ENCODE results near the gene LGR6. TPM values are rescaled to one million over a fixed set of nuclear protein-coding genes. Genes with fewer than 3 reads are reported as not detected.
"Not testable (repeated sequence)": the region's sequence is repeated elsewhere in the genome, so short reads cannot be mapped to it uniquely, and the experiment has no call there.

Gene LGR6
- total and polyA plus RNA-seq, 2 donors (not counting 1 experiment from before 2014, with no cell fraction given), result 0.28 TPM; not detected in 1

DNA sequence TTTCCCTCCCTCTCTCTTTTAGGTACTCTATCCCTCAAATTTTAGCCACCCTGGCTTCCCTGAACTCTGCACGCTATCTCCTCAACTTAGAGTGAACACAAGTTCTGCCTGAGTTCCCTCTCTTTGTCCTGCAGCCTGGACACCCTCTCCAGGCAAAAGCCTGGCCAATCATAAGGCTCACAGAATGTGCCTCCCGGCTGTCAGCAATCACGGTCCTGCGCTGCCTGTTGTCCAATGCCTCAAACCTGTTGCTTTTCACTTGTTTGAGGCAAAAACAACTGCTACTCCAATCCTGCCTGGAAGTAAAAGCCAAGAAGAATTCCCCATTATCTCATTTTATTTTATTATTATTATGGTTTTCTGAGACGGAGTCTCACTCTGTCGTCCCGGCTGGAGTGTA is 66.1 kb downstream of the LGR6 start:
- Histone ChIP-seq H4K20me1 (ENCODE audit: control insufficient read depth, insufficient read depth, low read length, poor library complexity, severe bottlenecking) (no peaks in the 10 kb centered on the region), H3K79me2 (ENCODE audit: control insufficient read depth, insufficient read depth, low read length) (no peaks in the 10 kb centered on the region), H2AFZ (ENCODE audit: insufficient read depth, low read depth, low read length, poor library complexity, severe bottlenecking) (no peak overlapping the region), H3K9me3 (ENCODE audit: control extremely low read depth in 1 of 3, control insufficient read depth in 2 of 3, insufficient read depth in 1 of 3, low read length in 2 of 3) (peaks cover 0 to 3% (median 0%) of the 10 kb centered on the region in 3 donors), H3K9ac (ENCODE audit: low read length) (no peak overlapping the region), H3K4me1 (ENCODE audit: control insufficient read depth in 2 of 2, insufficient read depth in 2 of 2, low read length in 2 of 2) (no peaks in the 10 kb centered on the region), H3K36me3 (replicated peaks in 1 of 2; ENCODE audit: control extremely low read depth in 1 of 2, control insufficient read depth in 1 of 2, extremely low read depth in 1 of 2, insufficient read depth in 2 of 2, low read length in 1 of 2) (no peaks in the 10 kb centered on the region), H3K4me3 (ENCODE audit: control extremely low read depth in 1 of 5, extremely low read depth in 1 of 5, insufficient read depth in 1 of 5, low read depth in 2 of 5, low read length in 4 of 5) (no peak overlapping the region), H3K4me2 (replicated peaks; ENCODE audit: low read depth, low read length, poor library complexity, severe bottlenecking) (no peak overlapping the region), H3K27ac (ENCODE audit: low read length in 2 of 2) (no peak overlapping the region), H3K27me3 (replicated peaks in 1 of 4; ENCODE audit: control extremely low read depth in 1 of 4, control insufficient read depth in 3 of 4, insufficient read depth in 4 of 4, low read length in 3 of 4) (peaks cover 0 to 13% (median 8%) of the 10 kb centered on the region in 4 experiments)
- CTCF ChIA-PET, result no interaction called here
- Mint-ChIP-seq H3K27me3 (peaks cover 22% of the 10 kb centered on the region), H3K4me1 (no peaks in the 10 kb centered on the region), H3K27ac (no peak overlapping the region), H3K9me3 (ENCODE audit: insufficient read depth) (no peaks in the 10 kb centered on the region), H3K4me3 (no peak overlapping the region)
- DNase-seq (no peak), ATAC-seq (ENCODE audit: low read depth) (no peak)
- intact Hi-C loops (cut with micrococcal nuclease), result no loop called here
- 92% methylated on average over 4 of the region's 7 CpGs for WGBS (ENCODE audit: insufficient coverage)
- no peak for TF ChIP-seq EZH2 (IDR thresholded peaks at IDR 0.05; ENCODE audit: borderline replicate concordance, insufficient read depth, low read depth, low read length, poor library complexity, severe bottlenecking)
- TF ChIP-seq, protein P1, sequence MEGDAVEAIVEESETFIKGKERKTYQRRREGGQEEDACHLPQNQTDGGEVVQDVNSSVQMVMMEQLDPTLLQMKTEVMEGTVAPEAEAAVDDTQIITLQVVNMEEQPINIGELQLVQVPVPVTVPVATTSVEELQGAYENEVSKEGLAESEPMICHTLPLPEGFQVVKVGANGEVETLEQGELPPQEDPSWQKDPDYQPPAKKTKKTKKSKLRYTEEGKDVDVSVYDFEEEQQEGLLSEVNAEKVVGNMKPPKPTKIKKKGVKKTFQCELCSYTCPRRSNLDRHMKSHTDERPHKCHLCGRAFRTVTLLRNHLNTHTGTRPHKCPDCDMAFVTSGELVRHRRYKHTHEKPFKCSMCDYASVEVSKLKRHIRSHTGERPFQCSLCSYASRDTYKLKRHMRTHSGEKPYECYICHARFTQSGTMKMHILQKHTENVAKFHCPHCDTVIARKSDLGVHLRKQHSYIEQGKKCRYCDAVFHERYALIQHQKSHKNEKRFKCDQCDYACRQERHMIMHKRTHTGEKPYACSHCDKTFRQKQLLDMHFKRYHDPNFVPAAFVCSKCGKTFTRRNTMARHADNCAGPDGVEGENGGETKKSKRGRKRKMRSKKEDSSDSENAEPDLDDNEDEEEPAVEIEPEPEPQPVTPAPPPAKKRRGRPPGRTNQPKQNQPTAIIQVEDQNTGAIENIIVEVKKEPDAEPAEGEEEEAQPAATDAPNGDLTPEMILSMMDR (IDR thresholded peaks at IDR 0.05), result no peak
- POLR2A ChIA-PET, result no interaction called here

DNA sequence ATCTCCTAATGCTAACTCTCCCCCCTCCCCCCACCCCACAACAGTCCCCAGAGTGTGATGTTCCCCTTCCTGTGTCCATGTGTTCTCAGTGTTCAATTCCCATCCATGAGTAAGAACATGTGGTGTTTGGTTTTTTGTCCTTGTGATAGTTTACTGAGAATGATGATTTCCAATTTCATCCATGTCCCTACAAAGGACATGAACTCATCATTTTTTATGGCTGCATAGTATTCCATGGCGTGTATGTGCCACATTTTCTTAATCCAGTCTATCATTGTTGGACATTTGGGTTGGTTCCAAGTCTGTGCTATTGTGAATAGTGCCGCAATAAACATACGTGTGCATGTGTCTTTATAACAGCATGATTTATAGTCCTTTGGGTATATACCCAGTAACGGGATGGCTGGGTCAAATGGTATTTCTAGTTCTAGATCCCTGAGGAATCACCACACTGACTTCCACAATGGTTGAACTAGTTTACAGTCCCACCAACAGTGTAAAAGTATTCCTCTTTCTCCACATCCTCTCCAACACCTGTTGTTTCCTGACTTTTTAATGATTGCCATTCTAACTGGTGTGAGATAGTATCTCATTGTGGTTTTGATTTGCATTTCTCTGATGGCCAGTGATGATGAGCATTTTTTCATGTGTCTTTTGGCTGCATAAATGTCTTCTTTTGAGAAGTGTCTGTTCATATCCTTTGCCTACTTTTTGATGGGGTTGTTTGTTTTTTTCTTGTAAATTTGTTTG is 67.8 kb downstream of the LGR6 start:
- peaks cover 30% of the 10 kb centered on the region for H3K27me3 Mint-ChIP-seq
- H3K4me2 ChIP-seq (replicated peaks; ENCODE audit: low read depth, low read length, poor library complexity, severe bottlenecking); H2AFZ ChIP-seq (ENCODE audit: insufficient read depth, low read depth, low read length, poor library complexity, severe bottlenecking); H3K27ac Mint-ChIP-seq; H3K4me3 ChIP-seq (ENCODE audit: control extremely low read depth in 1 of 5, extremely low read depth in 1 of 5, insufficient read depth in 1 of 5, low read depth in 2 of 5, low read length in 4 of 5); DNase-seq; CTCF ChIA-PET; H3K9ac ChIP-seq (ENCODE audit: low read length); ATAC-seq (ENCODE audit: low read depth); H3K36me3 ChIP-seq (replicated peaks in 1 of 2; ENCODE audit: control extremely low read depth in 1 of 2, control insufficient read depth in 1 of 2, extremely low read depth in 1 of 2, insufficient read depth in 2 of 2, low read length in 1 of 2); H3K4me3 Mint-ChIP-seq; H3K79me2 ChIP-seq (ENCODE audit: control insufficient read depth, insufficient read depth, low read length); intact Hi-C loops (cut with micrococcal nuclease); H3K9me3 Mint-ChIP-seq (ENCODE audit: insufficient read depth); H3K27ac ChIP-seq (ENCODE audit: low read length in 2 of 2); H3K4me1 Mint-ChIP-seq; POLR2A ChIA-PET; H3K4me1 ChIP-seq (ENCODE audit: control insufficient read depth in 2 of 2, insufficient read depth in 2 of 2, low read length in 2 of 2); H3K9me3 ChIP-seq (ENCODE audit: control extremely low read depth in 1 of 3, control insufficient read depth in 2 of 3, insufficient read depth in 1 of 3, low read length in 2 of 3); H4K20me1 ChIP-seq (ENCODE audit: control insufficient read depth, insufficient read depth, low read length, poor library complexity, severe bottlenecking): not testable (repeated sequence)
- peaks cover 0 to 18% (median 11%) of the 10 kb centered on the region in 4 experiments for H3K27me3 ChIP-seq (replicated peaks in 1 of 4; ENCODE audit: control extremely low read depth in 1 of 4, control insufficient read depth in 3 of 4, insufficient read depth in 4 of 4, low read length in 3 of 4)
- WGBS (ENCODE audit: insufficient coverage), result no CpG with 5 or more reads among the region's 4 CpGs
